Measurements from ENCODE around the gene MEDAG.

The MEDAG gene

DNA sequence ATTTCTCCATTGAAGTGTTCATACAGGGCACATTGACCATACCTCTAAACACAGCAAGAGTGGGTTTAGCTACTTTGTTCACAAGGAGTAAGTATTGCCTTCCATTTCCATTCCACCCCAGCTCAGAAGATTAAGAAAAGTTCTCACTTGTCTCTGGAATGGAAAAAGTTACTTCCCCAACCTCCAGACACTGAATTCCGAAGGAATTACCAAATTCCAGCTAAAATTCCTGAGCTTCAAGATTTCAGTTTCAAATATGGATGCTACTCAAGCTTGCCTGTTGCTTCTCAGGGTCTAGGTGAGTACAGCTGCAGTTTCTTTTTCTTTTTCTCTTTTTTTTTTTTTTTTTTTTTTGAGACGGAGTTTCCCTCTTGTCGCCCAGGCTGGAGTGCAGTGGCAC lies 60.0 kb downstream of the MEDAG start:
- DNase-seq = no peak

GRCh38 chr13:30968846-30969245 lies 62.8 kb downstream of the MEDAG start:
- no peak for DNase-seq

- no peak for DNase-seq
Observed at GRCh38 chr13:30971575-30971974, 65.5 kb downstream of the MEDAG start.

GRCh38 chr13:30972888-30973377 lies 66.9 kb downstream of the MEDAG start:
- no peak for DNase-seq

DNA sequence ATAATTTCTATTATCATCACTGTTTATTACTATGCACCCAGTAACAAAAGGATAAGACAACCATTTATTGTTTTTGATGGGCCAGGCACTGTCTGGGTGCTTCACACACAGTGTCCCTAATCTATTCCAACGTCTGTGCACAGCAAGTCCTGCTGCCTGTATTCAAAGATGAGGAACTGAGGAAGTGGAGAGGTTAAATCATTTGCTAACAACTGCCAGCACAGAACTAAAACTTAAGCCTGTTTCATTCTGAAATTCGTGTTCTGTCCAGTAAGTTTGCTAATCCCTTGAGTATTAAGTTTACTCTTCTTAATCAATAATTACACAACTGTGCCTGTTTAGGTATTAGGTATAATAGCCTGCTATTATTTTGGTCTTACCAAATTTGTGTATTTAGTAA lies 68.3 kb downstream of the MEDAG start:
- no peak for DNase-seq

Measured in NCI-H446 treated with DMSO at 0.1 percent for 48 hours (cell line).